ENCODE data around the gene CTNS. TPM values are rescaled to one million over a fixed set of nuclear protein-coding genes. Genes with fewer than 3 reads are reported as not detected.

The CTNS gene
- total RNA-seq, 1 donor from 2014 or later: 17.2 TPM

GRCh38 chr17:3672571-3672970 lies 36.0 kb downstream of the CTNS start:
- peaks cover 4% of the 10 kb centered on the region for H3K9me3 Mint-ChIP-seq (ENCODE audit: unreplicated experiment)
- DNase-seq: no peak
- TF ChIP-seq, protein P1, sequence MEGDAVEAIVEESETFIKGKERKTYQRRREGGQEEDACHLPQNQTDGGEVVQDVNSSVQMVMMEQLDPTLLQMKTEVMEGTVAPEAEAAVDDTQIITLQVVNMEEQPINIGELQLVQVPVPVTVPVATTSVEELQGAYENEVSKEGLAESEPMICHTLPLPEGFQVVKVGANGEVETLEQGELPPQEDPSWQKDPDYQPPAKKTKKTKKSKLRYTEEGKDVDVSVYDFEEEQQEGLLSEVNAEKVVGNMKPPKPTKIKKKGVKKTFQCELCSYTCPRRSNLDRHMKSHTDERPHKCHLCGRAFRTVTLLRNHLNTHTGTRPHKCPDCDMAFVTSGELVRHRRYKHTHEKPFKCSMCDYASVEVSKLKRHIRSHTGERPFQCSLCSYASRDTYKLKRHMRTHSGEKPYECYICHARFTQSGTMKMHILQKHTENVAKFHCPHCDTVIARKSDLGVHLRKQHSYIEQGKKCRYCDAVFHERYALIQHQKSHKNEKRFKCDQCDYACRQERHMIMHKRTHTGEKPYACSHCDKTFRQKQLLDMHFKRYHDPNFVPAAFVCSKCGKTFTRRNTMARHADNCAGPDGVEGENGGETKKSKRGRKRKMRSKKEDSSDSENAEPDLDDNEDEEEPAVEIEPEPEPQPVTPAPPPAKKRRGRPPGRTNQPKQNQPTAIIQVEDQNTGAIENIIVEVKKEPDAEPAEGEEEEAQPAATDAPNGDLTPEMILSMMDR (IDR thresholded peaks at IDR 0.05; ENCODE audit: partially characterized antibody, unreplicated experiment): no peak
- peaks cover 4% of the 10 kb centered on the region for H3K4me1 Mint-ChIP-seq (ENCODE audit: low read depth, unreplicated experiment)
- no peak overlapping the region for H3K27ac Mint-ChIP-seq (ENCODE audit: unreplicated experiment)
- H3K36me3 Mint-ChIP-seq (ENCODE audit: unreplicated experiment): no peaks in the 10 kb centered on the region
- peaks cover 6% of the 10 kb centered on the region for H3K27me3 Mint-ChIP-seq (ENCODE audit: unreplicated experiment)
- no peak overlapping the region for H3K4me3 Mint-ChIP-seq (ENCODE audit: unreplicated experiment)

DNA sequence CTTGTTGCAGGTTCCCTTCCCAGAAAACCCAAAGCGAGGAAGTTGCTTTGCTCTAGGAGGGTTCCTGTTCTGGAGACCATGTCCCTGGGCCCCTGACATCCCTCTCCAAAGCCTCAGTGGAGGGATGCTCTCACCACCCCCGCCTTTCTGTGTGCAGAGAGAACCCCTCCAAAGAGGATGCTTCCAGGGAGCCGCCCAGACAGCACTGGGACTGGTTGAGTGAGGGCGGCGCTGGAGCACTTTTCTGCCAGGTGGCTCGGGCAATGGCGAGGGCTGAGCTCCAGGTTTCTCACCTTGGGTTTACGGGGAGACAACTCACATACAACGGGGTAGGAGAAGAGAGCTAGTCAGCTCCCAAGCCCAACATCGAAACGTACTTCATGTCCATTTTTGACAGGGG lies 39.3 kb downstream of the CTNS start:
- Mint-ChIP-seq H3K4me3 (ENCODE audit: unreplicated experiment) (no peak overlapping the region), H3K9me3 (ENCODE audit: unreplicated experiment) (no peaks in the 10 kb centered on the region), H3K27ac (ENCODE audit: unreplicated experiment) (peak overlapping the region; percentile 28), H3K27me3 (ENCODE audit: unreplicated experiment) (peaks cover 2% of the 10 kb centered on the region), H3K36me3 (ENCODE audit: unreplicated experiment) (no peaks in the 10 kb centered on the region), H3K4me1 (ENCODE audit: low read depth, unreplicated experiment) (no peaks in the 10 kb centered on the region)
- TF ChIP-seq, protein P1 (IDR thresholded peaks at IDR 0.05; ENCODE audit: partially characterized antibody, unreplicated experiment): no peak
- DNase-seq: no peak

DNA sequence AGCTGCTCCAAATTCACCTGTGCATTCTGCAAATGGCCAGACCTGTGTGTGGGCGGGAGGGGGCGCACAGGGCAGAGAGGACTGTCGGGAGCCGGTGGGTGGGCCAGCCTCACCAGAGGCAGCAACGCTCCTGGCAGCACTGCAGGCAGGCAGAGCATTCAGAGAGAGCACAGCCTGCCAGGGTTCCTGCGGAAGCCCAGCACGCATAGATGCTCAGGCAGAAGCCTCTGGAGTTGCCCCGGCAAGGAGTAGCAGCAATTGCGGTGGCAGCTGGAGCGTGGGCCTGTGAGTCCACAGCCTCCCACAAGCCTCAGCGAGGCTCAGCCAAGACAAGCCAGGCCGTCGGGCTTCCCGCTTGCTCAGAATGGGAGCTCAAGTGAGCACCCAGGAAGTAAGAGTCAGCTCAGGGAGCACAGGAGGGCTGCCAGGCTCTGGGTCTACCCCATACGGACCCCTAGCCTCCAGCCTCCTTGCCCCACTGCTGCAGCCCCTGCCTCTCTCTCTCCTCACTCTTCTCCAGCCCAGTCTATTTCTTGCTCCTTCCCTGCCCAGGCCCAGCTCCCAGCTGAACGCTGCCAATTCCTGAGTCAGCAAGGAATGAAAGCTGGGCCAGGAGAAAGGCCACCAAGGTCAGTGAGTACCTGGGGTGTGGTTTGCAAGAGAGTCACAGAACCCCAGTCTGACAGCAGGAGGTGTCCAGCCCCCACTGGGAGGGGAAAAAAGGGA lies 41.7 kb downstream of the CTNS start:
- Mint-ChIP-seq H3K4me1 (ENCODE audit: low read depth, unreplicated experiment) (peaks cover 2% of the 10 kb centered on the region), H3K27ac (ENCODE audit: unreplicated experiment) (no peak overlapping the region), H3K9me3 (ENCODE audit: unreplicated experiment) (no peaks in the 10 kb centered on the region), H3K36me3 (ENCODE audit: unreplicated experiment) (no peaks in the 10 kb centered on the region), H3K4me3 (ENCODE audit: unreplicated experiment) (no peak overlapping the region), H3K27me3 (ENCODE audit: unreplicated experiment) (peaks cover 2% of the 10 kb centered on the region)
- DNase-seq: no peak
- TF ChIP-seq, protein P1 (IDR thresholded peaks at IDR 0.05; ENCODE audit: partially characterized antibody, unreplicated experiment): no peak

GRCh38 chr17:3678821-3679530 lies 42.4 kb downstream of the CTNS start:
- H3K9me3 Mint-ChIP-seq (ENCODE audit: unreplicated experiment): no peaks in the 10 kb centered on the region
- no peaks in the 10 kb centered on the region for H3K27me3 Mint-ChIP-seq (ENCODE audit: unreplicated experiment)
- no peak overlapping the region for H3K4me3 Mint-ChIP-seq (ENCODE audit: unreplicated experiment)

More at GRCh38 chr17:3678821-3679530, 42.4 kb downstream of the CTNS start:
- H3K4me1 Mint-ChIP-seq (ENCODE audit: low read depth, unreplicated experiment): peaks cover 2% of the 10 kb centered on the region
- no peak for DNase-seq
- no peak overlapping the region for H3K27ac Mint-ChIP-seq (ENCODE audit: unreplicated experiment)
- TF ChIP-seq, protein P1 (IDR thresholded peaks at IDR 0.05; ENCODE audit: partially characterized antibody, unreplicated experiment): no peak
- no peaks in the 10 kb centered on the region for H3K36me3 Mint-ChIP-seq (ENCODE audit: unreplicated experiment)
